Hepatic stellate cell (primary cell): ENCODE data around the gene AGBL1.
"Not testable (repeated sequence)": the region's sequence is repeated elsewhere in the genome, so short reads cannot be mapped to it uniquely, and the experiment has no call there.

Experiments used
- DNase-seq: peaks from one replicate; pipeline ENCODE4 v3.0.0; 2011; ENCODE audit warnings: low spot score

The AGBL1 gene

DNA sequence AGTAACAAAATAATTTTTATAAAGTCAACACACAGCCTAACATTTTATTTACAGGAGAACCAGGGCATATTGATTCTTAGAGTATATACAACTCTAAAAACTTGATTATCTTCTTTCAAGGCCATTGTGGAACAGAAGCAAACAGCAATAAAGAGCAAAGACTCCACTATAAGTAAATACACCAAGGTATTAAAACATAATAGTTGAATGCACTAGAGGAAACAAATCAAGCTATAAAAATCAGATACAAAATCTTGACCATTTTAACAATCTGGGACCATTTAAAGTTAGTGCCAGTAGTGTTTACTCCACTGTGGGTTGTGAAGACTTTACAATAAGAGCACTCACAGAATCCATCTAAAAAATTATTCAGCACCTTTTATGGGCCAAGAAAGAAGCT lies 323.6 kb downstream of the AGBL1 start:
- no peak for DNase-seq

DNA sequence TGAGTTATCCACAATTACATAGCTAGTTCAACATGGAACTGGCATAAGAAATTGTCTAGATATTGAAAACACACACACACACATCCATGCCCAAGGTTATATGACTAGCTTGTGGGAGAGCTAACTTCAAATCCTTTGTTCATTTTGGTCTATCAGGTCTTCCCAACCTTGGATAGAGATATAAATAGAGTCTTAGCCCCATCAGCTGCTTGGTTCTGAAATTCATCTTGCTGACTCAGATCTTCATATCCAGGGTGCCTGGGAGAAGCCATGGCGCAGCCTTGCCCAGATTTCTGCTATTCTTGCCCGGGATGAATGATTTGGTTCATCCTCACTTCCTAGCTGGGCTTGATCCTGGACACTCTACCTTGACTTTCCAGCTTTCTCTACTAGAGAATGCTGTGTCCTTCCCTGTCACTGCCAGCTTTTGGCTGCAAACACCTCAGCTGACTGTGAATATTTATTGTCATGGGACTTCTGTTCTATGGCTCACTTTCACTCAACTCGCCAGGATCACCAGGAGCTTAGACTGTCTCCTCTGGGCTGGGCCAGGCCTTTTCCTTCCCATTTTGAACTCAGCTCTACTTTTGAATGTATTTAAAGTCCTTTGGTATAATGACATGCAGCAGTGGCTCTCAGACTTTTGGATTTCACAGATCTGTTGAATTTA lies 324.4 kb downstream of the AGBL1 start:
- DNase-seq: no peak

- DNase-seq: no peak
Observed at GRCh38 chr15:86408261-86408660, 328.6 kb downstream of the AGBL1 start.

DNA sequence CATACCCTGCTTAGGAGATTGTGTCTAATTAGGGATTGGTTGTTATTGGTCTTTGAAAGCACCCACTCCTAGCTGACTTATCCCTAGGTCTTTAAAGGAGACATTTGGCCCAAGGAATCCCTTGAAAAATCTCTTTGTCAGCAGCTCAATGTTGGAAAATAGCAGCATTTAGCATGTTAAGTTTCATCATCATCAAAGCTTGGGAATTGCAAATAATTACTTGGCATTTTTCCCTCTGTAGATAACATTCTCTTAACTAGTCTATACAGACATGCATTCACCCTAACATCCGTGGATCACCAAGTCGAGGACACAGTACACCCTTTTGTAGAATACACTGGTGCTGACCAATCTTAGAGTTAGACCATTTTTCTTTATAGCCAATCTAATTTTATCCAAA lies 332.2 kb downstream of the AGBL1 start:
- no peak for DNase-seq

GRCh38 chr15:86413191-86413590 lies 333.5 kb downstream of the AGBL1 start:
- no peak for DNase-seq

DNA sequence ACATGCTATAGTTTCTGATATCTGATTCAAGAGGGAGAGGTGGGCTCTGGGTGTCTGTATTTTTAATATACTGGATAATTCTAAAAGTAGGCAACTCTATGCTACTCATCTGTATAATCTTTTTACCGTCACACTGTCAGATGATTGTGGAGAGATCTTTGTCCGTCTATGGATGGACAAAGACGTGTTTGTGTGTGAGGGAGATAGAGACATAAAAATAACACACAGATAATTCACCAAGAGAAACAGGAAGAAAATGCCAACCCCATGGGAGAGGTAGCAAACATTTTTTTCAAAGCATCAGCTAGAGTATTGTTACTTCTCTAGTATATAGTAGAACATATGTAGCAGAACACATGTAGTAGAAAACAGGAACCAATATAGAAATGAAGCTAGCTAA lies 346.1 kb downstream of the AGBL1 start:
- DNase-seq: no peak

GRCh38 chr15:86432861-86433260 lies 353.2 kb downstream of the AGBL1 start:
- no peak for DNase-seq

DNA sequence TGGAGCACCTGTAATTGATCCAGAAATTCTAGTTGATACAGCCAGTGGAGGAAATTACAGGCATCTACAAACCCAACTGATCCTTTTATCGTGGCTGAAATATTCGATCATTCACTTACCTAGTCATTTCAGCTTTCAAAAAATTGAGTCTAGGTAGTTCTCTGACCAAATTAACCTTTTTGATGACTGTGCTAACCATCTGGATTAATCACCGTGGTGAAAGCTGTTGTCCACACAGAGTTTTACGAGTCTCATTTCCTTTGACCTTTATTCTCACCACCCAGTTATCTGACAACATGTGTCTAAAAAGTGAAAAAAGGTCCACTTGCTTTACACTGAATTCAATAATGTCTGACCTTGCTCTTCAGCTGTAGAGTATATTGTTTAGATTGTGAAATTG lies 354.3 kb downstream of the AGBL1 start:
- no peak for DNase-seq

- no peak for DNase-seq
Observed at GRCh38 chr15:86439614-86440013, 359.9 kb downstream of the AGBL1 start.

- DNase-seq: no peak
Observed at GRCh38 chr15:86444527-86444926, 364.9 kb downstream of the AGBL1 start.

DNA sequence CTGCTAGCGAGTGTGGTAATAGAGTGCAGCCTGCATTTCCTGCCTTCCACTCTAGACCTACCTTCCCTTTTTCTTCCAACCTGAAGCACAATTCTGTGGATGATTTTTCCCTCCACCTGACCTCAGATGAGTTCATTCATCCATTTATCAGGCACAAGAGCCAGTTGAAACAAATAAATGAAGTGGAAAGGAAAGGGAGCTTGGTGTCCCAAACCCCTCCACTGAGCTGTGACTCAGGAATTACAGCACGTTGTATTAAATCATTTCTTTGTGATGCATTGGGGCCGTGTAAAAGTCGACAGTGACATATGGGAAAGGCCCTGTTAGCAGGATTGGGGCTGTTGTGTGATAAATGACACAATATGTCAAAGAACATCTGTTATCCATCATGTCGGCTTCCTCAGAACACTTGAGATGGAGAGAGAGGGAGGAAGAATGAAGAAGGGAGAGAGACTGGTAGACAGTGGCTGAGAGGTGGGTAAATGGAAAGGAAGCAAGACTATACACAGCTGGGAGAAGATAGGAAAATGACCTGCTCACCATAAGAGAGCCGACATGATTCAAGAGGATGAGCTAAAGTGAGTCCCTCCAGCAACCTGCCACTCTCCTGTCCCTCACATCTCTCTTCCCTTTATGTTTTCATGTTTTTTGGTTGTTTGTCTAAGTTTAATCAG lies 366.0 kb downstream of the AGBL1 start:
- DNase-seq: no peak

DNA sequence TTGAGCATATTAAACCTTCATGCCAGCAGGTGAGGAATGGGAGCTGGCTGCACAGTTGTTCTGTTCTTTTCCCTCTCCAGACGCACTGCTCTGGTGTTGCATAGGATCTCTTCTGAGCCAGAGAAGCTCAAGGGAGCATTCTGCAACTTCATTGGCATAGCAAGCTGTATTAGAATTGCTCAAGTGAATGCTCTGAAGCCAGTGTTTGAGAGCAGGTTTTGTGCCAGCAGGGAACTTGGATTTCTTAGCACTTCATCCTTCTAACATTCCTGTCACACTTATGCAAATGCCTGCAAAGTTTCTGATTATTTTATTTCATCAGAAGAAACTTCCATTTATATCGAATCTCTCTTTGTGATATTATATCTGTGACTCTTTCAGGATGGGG lies 366.6 kb downstream of the AGBL1 start:
- no peak for DNase-seq

GRCh38 chr15:86465470-86466039 lies 385.9 kb downstream of the AGBL1 start:
- not testable (repeated sequence) for DNase-seq

GRCh38 chr15:86481720-86482119 lies 402.0 kb downstream of the AGBL1 start:
- DNase-seq: no peak

DNA sequence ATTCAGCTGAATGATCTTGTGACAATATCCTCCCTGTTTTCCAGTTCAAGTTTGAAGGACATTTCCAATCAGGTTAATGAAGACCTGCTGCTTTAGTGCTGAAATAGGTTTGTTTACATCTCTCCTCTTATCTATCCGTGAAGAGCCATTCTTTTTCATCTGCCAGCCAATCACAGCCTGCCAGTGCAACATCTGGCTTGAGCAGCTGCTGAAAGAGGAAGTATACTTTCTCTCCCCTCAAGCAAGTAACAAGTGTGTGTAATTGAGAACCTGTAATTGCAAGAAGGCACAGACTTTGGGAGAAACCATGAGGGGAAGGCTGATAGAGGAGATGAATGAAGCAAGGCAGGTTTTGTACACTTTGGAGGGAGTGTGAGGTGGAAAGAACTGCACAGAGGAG lies 404.3 kb downstream of the AGBL1 start:
- no peak for DNase-seq

GRCh38 chr15:86488046-86488445 lies 408.4 kb downstream of the AGBL1 start:
- DNase-seq: no peak

DNA sequence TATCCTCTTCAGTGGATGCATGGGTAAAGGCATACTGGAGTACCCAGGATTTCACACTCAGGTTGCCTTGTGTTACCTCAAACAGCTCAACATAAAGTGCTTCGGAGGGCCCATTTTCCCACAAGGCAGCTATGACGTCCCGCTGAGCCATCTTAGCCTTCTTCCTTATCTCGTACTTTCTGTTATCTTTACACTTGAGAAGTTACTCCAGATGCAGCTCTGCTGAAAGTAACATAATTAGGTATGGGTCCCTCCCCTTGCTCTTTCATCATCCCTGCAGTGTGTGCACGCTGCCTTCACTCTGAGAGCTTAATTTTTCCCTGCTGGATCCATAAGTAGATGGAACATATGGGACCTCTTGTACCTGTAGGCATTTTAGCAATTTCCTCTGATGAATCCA lies 410.3 kb downstream of the AGBL1 start:
- no peak for DNase-seq

DNA sequence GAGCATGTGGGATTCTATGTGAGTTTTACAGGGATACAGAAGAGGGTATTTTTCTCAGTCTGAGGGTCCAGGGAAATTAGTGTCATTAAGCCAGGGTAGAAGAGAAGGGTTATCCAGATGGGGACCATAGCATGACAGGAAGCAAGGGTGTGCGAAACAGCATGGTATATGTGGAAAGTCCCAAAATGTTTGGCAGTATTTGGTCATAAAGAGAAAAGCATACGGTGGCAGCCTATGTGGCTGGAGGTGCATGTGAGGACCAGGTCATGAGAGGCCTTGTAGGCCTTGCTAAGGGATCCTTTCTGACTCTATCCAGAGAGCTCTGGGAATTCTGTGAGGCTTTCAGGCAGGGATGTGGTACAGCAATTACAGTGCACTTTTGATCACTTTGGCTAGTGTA lies 411.4 kb downstream of the AGBL1 start:
- DNase-seq: no peak

GRCh38 chr15:86493884-86494283 lies 414.2 kb downstream of the AGBL1 start:
- no peak for DNase-seq

DNA sequence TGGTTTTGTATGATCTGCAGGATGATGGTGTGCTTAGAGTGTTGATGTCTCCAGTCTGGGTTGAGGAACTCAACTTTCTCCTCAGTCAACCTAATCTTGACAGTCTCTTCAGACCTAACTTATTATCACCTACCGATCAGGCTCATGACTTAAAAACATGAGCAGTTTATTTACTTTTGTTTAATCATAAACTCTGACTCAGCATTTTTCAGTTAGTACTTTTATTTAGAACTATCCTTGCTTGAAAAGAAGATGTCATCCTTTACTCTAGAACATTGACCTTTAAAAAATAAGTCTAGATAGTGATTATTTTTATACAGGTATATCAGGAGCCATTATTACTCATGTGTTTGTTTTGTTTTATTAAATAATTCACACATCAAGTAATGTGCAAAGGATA lies 414.8 kb downstream of the AGBL1 start:
- no peak for DNase-seq

- no peak for DNase-seq
Observed at GRCh38 chr15:86502301-86502700, 422.6 kb downstream of the AGBL1 start.

DNA sequence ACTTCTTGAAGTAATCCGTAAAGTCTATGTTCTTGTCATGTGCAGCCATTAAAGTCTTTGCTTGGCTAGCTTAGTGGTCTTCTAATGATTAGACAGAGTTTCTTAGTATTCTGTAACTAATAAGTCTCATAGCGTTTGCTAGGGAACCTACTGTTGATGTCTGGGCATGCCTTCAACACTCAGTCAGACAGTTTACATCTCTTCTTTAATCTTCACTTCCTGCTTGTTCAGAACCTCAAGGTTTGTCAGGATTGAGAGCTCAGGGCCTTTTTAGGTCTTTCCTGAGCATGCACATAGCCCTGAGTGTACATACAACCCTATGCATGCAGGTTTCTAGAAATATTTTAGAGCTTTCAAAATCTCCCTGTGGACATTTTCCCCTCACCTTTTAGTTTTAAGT lies 426.3 kb downstream of the AGBL1 start:
- no peak for DNase-seq

GRCh38 chr15:86506401-86506800 lies 426.7 kb downstream of the AGBL1 start:
- no peak for DNase-seq

DNA sequence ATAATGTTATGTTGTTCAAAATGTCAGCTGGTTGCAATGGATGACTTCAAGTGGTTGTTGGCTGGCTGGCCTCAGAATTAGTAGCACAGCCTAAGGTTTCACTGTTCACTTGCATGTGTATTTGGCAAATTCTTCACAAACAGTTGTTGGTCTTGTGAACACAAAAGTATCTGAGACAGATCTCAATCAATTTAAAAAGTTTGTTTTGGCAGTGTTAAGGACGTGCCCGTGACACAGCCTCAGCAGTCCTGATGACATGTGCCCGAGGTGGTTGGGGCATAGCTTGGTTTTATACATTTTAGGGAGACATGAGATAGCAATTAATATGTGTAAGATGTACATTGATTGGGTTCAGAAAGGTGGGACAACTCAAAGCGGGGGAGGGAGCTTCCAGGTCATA lies 436.0 kb downstream of the AGBL1 start:
- no peak for DNase-seq
